Activated gamma-delta T cell treated with Interleukin-2 at 50 U/mL for 16 hours (primary cell): Measurements from ENCODE around the gene RGL1.
"Not testable (repeated sequence)": the region's sequence is repeated elsewhere in the genome, so short reads cannot be mapped to it uniquely, and the experiment has no call there.

Experiments used
- DNase-seq: peaks from one replicate; pipeline ENCODE4 v3.0.0-alpha.2; 2020

The RGL1 gene

DNA sequence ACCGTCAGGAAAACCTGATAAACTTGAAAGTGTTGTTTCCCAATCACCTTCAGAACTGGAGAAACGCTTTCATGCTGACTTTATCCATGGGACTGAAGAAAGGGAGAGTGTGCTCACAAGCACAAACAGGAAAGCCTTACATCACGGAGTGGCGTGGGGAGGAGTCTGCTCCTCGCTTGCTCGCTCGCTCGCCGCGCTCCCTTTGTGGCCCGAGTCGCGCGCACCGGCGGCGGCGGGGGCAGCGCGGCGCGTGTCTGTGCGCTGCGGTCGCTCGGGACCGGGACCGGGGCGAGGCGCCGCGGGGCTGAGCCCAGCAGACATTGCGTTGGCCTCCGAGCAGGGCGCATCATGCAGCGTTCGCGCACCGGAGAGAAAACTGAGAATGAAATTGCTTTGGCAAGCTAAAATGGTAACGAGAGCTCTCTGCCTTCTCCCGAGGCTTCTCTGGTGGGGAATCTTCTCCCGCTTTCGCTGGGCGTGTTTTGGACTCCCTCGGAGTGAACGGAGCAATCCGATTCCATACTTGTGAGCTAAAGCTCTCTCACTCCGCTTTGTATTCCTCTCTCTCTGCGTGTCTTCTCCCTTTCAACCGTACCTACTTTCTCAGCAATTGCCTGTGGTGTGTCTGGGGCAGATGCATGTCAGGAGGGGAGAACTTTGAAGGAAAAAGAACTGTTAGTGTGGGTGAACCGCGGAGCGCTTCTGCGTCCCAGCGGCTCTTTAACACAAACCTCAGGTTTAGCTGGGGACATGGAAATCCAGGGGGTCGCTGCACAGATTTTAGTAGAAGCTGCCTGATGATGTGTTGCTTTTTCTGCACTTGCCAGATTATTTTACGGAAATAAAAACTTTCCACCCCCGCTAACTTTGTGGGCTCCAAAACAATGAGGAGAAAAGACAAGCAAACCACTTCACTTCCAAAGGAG, at the start of gene RGL1:
RGL1 (plus strand) TSS at position 205 of the 926 bp plus-strand sequence; CDS start at position 383, 178 bp downstream.
- DNase-seq = no peak

DNA sequence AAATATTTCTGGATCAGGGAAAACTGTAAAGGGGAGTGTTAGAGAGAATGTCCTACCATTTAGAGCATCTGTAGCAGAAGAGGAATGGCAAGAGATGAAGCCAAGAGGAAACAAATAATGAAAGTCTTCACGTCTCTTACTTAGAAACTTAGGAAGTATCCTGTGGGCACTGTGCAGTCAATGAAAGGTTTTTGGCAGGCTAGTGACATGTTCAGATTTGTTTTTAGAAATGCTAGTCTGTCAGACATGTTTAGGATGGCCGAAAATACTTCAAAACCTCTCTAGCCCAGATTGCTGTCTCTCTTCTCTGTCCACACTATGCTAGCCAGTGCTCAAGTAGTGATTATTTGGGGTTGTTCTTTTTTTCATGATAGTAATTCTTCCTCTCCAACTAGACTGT, 48.6 kb upstream of the RGL1 start:
- DNase-seq = no peak

DNA sequence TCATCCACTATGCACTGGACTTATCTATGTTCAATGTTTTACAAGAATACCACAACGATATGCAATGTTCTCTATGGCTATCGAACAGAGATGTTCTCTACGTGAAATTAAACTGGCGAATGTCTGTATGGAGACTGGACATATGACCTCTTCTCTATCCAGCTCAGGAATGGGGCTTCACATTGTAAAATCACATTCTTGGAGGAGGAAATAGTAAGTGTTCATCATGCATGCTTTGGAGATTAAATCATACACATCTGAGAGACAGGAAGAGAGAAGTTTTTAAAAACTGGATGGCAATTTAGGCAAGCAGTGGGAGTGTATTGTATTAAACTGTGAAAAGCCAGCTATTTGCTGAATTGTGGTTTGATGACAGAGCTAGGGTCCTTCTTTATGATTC, 47.9 kb upstream of the RGL1 start:
- no peak for DNase-seq

GRCh38 chr1:183758913-183759312, 46.0 kb upstream of the RGL1 start:
- DNase-seq = no peak

- DNase-seq = no peak
Observed at GRCh38 chr1:183760661-183761060, 44.3 kb upstream of the RGL1 start.

DNA sequence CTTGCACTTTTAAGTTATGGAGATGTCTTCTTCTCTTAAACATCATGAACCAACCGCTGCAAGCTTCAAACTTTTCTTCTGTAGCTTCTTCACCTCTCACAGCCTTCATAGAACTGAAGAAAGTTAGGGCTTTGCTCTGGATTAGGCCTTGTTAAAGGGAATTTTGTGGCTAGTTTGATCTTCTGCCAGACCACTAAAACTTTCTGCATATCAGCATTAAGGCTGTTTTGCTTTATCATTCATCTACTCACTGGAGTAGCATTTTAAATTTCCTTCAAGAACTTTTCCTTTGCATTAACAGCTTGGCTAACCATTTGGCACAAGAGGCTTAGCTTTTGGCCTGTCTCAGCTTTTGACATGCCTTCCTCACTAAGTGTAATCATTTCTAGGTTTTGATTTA, 43.0 kb upstream of the RGL1 start:
- DNase-seq = no peak

DNA sequence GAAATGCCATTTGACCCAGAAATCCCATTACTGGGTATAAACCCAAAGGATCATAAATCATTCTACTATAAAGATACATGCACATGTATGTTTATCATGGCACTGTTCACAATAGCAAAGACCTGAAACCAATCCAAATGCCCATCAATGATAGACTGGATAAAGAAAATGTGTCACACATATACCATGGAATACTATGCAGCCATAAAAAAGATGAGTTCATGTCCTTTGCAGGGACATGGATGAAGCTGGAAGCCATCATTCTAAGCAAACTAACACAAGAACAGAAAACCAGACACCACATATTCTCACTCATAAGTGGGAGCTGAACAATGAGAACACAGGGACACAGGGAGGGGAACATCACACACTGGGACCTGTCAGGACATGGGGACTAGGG, 42.1 kb upstream of the RGL1 start:
- not testable (repeated sequence) for DNase-seq

- DNase-seq = no peak
Observed at GRCh38 chr1:183764981-183765380, 39.9 kb upstream of the RGL1 start.

DNA sequence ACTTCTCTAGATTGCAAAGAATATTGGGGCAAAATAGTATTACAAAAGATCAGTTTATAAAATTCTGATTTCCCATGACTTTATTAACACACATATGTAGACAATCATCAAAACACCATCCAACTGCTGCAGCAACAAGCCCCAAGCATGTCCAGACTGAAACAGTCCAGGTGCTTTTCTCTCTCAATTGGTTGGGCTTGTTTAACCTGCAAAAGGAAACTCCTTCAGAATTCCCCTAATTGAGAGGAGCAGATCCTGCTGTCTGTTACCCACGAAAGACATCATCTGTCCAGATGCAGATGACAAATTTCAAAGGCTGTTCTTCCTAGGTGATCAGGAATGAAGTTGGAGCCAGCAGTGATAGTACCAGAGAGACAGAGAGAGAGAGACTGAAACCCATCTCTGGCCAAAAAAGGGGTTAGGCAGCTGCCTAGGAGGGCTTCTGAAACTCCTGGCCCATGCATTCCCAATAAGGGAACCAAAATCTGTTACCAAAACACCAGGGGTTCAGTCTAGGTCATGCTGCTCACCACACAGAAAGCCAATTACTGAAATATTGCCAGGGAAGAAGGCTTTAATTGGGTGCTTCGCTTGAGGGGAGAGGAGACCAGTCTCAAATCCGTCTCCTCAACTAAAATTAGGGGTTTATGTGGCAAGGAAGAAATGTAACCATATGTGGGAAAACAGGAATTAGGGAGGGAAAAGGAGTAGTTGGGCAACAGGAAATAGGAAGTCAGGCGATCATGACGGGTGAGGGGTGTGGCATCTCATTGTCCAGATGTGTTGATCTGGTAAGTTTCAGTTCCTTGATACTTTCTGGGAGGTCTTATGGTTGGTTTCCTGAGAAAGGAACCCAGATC, 34.7 kb upstream of the RGL1 start:
- no peak for DNase-seq

DNA sequence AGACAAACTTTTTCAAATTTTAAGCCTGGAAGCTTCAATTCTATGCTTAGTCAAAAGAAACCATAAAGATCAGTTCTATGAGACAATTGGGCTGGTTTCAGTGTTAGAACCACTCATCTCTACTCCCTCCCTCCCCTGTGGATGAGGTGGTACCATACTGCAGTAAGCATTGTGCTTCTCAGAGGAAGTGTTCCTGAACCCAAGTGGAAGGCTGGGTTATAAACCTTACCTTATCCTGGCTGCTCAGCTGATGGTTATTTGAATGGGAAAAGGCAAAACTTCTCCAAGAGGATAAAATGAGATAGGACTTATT, 34.1 kb upstream of the RGL1 start:
- no peak for DNase-seq

GRCh38 chr1:183773482-183774274, 31.2 kb upstream of the RGL1 start:
- no peak for DNase-seq

- no peak for DNase-seq
Observed at GRCh38 chr1:183774938-183775337, 30.0 kb upstream of the RGL1 start.

DNA sequence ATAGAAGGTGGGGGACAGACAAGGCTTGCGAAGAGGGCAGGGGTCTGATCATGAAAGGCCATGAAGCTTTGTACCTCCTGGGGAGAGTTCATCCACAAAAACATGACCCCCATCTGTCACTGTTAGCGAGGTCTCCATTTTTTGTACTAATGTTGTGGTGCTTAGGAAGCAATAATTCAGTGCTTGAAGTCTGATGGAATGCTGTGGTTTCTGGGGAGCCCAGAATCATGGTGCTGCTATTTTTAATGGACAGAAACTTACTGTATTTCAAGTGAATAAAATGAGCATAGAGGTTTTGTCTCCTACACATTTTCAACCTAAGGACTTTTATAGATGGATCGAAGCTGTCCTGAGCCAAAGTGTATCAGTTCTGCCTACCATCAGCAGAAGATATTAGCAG, 28.2 kb upstream of the RGL1 start:
- no peak for DNase-seq

DNA sequence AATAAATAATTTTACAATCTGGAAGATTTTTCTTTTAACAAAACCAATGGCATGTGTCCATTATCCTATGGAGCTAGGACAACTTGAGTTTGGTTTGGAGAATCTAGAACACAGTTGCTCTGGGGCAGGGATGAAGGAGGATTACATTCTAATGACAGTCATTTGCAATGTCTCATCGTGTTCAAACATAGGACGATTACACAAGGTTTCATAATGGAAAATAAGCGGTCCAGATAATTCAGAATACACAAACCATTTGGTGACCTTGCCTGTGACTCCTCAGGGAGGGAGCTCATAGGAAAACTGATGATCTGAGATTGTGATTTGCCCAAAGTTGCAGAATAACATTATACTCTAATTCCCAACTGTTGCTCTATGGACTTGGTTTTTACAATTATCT, 27.6 kb upstream of the RGL1 start:
- no peak for DNase-seq

DNA sequence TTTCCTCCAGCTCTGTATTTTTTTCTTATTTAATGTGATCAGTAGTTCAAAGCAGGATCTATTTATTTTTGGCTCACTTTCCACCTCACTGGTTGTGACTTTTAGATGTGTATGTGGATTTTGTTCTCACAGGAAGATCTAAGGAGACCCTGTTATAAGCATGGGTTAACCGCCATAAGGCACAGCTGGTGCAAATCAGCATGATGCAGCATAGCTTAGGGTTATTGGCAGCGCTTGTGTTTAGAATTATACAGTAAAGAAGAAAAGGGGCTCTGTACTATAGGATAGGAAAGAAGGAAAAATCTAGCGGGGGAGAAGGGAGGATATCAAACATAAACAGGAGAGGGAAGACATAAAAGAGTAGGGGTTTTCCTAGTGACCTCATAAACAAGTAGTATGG, 26.9 kb upstream of the RGL1 start:
- no peak for DNase-seq

DNA sequence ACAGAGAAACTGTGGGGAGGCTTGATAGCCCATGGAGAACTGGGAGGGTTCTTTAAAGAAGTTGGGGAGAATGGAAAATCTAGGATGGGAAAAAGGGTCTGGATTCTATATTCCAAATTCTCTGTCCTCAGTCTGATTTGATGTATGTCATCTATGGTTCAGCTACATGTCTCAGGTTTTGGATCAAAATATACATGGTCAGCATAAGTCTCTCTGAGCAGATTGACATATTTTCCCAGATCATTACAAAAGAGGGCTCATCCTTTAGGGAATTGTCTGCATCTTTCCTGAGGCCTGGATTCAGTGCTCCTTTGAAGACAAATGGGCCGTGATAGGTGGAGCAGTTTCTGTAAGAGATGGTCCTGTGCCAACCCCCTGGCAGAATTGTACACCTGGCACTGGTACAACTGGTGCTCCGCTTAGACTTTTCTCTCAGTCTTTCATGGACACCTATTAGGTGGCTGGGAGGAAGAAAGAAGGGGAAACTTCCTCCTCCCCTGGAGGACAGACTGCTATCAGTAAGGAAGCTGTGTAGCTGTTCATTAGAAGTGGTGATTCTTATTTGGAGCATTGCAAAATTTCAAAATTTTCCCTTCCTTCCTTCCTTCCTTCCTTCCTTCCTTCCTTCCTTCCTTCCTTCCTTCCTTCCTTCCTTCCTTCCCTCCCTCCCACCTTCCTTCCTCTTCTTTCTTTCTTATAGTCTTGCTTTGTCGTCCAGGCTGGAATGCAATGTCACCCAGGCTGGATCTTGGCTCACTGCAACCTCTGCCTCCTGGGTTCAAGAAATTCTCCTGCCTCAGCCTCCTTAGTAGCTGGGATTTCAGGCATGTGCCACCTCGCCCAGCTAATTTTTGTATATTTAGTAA, 26.1 kb upstream of the RGL1 start:
- DNase-seq = no peak

DNA sequence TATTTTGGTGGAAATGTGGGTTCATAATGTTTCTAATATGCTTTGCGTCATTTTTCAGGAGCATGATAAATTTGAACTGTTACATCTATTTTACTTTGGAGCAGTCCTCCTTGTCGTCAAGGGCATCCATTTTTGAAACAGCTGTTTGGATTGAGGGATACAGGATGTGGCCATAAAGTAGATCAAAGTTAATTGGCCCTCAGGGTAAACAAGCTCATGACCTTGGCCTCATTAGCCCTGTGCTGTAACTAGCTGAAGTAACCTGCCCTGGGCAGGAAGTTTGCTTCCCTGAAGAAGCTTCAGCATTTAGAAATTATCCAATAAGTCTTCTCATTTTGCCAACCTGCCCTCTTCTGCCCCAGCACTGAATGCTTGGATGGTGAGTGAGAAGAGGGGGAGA, 24.8 kb upstream of the RGL1 start:
- DNase-seq = no peak

GRCh38 chr1:183780757-183781156, 24.2 kb upstream of the RGL1 start:
- DNase-seq = no peak

- DNase-seq = no peak
Observed at GRCh38 chr1:183783342-183783741, 21.6 kb upstream of the RGL1 start.

- no peak for DNase-seq
Observed at GRCh38 chr1:183783767-183784637, 20.9 kb upstream of the RGL1 start.

- not testable (repeated sequence) for DNase-seq
Observed at GRCh38 chr1:183785921-183786320, 19.0 kb upstream of the RGL1 start.
